ENCODE data around the gene RNF138. TPM values are rescaled to one million over a fixed set of nuclear protein-coding genes. Genes with fewer than 3 reads are reported as not detected.

RNF138 gene
- total and polyA plus RNA-seq, 10 of the 15 experiments (the other 5 are each of a cell fraction or from before 2014, with no cell fraction given) = 24.2 to 75.2 (median 40.1) TPM

DNA sequence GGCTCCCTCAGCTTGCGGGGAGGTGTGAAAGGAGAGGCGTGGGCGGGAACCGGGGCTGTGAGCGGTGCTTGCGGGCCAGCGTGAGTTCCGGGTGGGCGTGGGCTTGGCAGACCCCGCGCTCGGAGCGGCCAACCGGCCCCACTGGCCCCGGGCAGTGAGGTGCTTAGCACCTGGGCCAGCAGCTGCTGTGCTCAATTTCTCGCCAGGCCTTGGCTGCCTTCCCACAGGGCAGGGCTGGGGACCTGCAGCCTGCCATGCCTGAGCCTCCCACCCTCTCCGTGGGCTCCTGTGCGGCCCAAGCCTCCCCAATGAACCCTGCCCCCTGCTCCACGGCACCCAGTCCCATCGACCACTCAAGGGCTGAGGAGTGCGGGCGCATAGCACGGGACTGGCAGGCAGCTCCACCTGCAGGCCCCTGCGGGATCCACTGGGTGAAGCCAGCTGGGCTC, 48.2 kb downstream of the RNF138 start:
- H3K4me3 ChIP-seq = no peak overlapping the region
- FAIRE-seq (no peak), ATAC-seq (no peak), DNase-seq (ENCODE audit: low read depth, low spot score) (no peak)
- H3K4me2 ChIP-seq (ENCODE audit: control insufficient read depth, insufficient read depth) = no peak overlapping the region
- no peaks in the 10 kb centered on the region for H3K9me3 ChIP-seq (replicated peaks; ENCODE audit: control insufficient read depth, insufficient read depth, low read length)
- no peaks in the 10 kb centered on the region for H3K79me2 ChIP-seq (ENCODE audit: control insufficient read depth, insufficient read depth, low read length)
- RAD21 ChIA-PET (ENCODE audit: unreplicated experiment) = no interaction called here
- no peaks in the 10 kb centered on the region for H4K20me1 ChIP-seq (ENCODE audit: control insufficient read depth, insufficient read depth)
- intact Hi-C loops (cut with micrococcal nuclease; ENCODE audit: unreplicated experiment) (no loop called here), in situ Hi-C loops (cut with MboI) (no loop called here)
- H3K9ac ChIP-seq (ENCODE audit: control insufficient read depth, insufficient read depth, low read length) = no peak overlapping the region
- H3K27ac ChIP-seq (ENCODE audit: control insufficient read depth, insufficient read depth) = no peak overlapping the region
- WGBS (ENCODE audit: insufficient coverage, insufficient replicate concordance, low lambda C conversion rate, missing lambda C conversion rate) = 89% methylated on average over 17 of the region's 24 CpGs
- CTCF ChIA-PET = interaction anchor here (0.6 kb wide), 1 partner anchor 268 kb away, joined by 3 read pairs; no protein-coding TSS in a partner anchor
- H3K27me3 ChIP-seq (replicated peaks in 1 of 2; ENCODE audit: control insufficient read depth in 2 of 2, insufficient read depth in 2 of 2, low read length in 1 of 2) = no peaks in the 10 kb centered on the region
- H3K36me3 ChIP-seq (ENCODE audit: control insufficient read depth in 2 of 2, insufficient read depth in 2 of 2, low read length in 1 of 2) = no peaks in the 10 kb centered on the region; a peak in 1 of 4 replicates
- no TSS peak for BruUV-seq (replicated peaks)
- TF ChIP-seq, protein P1, sequence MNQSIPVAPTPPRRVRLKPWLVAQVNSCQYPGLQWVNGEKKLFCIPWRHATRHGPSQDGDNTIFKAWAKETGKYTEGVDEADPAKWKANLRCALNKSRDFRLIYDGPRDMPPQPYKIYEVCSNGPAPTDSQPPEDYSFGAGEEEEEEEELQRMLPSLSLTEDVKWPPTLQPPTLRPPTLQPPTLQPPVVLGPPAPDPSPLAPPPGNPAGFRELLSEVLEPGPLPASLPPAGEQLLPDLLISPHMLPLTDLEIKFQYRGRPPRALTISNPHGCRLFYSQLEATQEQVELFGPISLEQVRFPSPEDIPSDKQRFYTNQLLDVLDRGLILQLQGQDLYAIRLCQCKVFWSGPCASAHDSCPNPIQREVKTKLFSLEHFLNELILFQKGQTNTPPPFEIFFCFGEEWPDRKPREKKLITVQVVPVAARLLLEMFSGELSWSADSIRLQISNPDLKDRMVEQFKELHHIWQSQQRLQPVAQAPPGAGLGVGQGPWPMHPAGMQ (IDR thresholded peaks at IDR 0.05; ENCODE audit: borderline replicate concordance) = no peak
- no peak for TF ChIP-seq CBFB (IDR thresholded peaks at IDR 0.05; ENCODE audit: low read depth)
- TF ChIP-seq, protein P2, sequence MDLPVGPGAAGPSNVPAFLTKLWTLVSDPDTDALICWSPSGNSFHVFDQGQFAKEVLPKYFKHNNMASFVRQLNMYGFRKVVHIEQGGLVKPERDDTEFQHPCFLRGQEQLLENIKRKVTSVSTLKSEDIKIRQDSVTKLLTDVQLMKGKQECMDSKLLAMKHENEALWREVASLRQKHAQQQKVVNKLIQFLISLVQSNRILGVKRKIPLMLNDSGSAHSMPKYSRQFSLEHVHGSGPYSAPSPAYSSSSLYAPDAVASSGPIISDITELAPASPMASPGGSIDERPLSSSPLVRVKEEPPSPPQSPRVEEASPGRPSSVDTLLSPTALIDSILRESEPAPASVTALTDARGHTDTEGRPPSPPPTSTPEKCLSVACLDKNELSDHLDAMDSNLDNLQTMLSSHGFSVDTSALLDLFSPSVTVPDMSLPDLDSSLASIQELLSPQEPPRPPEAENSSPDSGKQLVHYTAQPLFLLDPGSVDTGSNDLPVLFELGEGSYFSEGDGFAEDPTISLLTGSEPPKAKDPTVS (IDR thresholded peaks at IDR 0.05; ENCODE audit: low read depth, low read length) = no peak
- TF ChIP-seq RAD21 (IDR thresholded peaks at IDR 0.05; ENCODE audit: insufficient read depth, low read depth, low read length) = no peak
- TF ChIP-seq SREBF1 (IDR thresholded peaks at IDR 0.05; ENCODE audit: low read length) = no peak
- no peak for TF ChIP-seq RBBP5 (conservative IDR thresholded peaks at IDR 0.05)
- TF ChIP-seq RAD51 (IDR thresholded peaks at IDR 0.05) = no peak
- H2AFZ ChIP-seq (ENCODE audit: control insufficient read depth, low read depth, low read length) = no peak overlapping the region
- H3K4me1 ChIP-seq (ENCODE audit: control insufficient read depth, insufficient read depth, low read length) = no peaks in the 10 kb centered on the region
- SMC1A ChIA-PET (ENCODE audit: uncharacterized antibody, unreplicated experiment) = no interaction called here
- POLR2A ChIA-PET = no interaction called here
